ENCODE measurements around the gene CCDC88C.

CCDC88C gene

GRCh38 chr14:91341334-91341733, 76.3 kb downstream of the CCDC88C start:
- DNase-seq (ENCODE audit: extremely low spot score) = no peak
- POLR2A ChIA-PET = no interaction called here
- TF ChIP-seq CTCF (IDR thresholded peaks at IDR 0.05; ENCODE audit: control extremely low read depth, extremely low read depth, low read depth, missing control alignments) = no peak
- CTCF ChIA-PET = interaction anchor here (1.0 to 14.0 kb wide), 9 partner anchors 9 to 86 kb away, joined by 3 to 134 read pairs (median 4); no protein-coding TSS in a partner anchor

- ChIA-PET CTCF (interaction anchor here (1.4 to 14.0 kb wide), 4 partner anchors 10 to 16 kb away, joined by 4 to 134 read pairs (median 17); no protein-coding TSS in a partner anchor), POLR2A (no interaction called here)
- no peak for TF ChIP-seq CTCF (IDR thresholded peaks at IDR 0.05; ENCODE audit: control extremely low read depth, extremely low read depth, low read depth, missing control alignments)
- no peak for DNase-seq (ENCODE audit: extremely low spot score)
These were observed 77.8 kb downstream of the CCDC88C start for GRCh38 chr14:91339671-91340369.

- no peak for DNase-seq (ENCODE audit: extremely low spot score)
- ChIA-PET CTCF (interaction anchor here (3.6 to 14.0 kb wide), 2 partner anchors 10 to 15 kb away, joined by 20 to 134 read pairs; no protein-coding TSS in a partner anchor), POLR2A (no interaction called here)
- no peak for TF ChIP-seq CTCF (IDR thresholded peaks at IDR 0.05; ENCODE audit: control extremely low read depth, extremely low read depth, low read depth, missing control alignments)
These were observed 78.5 kb downstream of the CCDC88C start for GRCh38 chr14:91339076-91339475.

DNA sequence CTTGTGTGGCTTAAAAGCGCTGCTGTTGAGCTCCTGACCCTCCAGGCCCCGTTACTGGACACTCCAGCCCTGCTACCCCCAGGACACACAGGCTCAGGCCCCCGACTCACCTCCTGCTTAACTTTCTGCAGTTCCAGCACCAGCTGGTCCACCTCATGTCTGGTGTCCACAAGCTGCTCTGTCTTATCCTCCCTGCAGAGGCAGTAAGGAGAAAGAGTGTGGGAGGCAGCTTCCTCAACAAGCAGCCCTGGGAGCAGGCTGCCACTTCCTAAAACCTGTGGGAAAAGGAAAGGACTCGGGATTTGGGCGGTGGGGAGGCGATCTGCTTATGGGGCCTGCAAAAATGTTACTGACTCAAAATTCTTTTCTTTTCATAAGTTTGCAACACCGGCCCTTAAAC, 79.2 kb downstream of the CCDC88C start:
- CTCF ChIA-PET = interaction anchor here (1.1 to 14.0 kb wide), 4 partner anchors 11 to 18 kb away, joined by 4 to 134 read pairs (median 12); no protein-coding TSS in a partner anchor
- TF ChIP-seq CTCF (IDR thresholded peaks at IDR 0.05; ENCODE audit: control extremely low read depth, extremely low read depth, low read depth, missing control alignments) = no peak
- POLR2A ChIA-PET = no interaction called here
- DNase-seq (ENCODE audit: extremely low spot score) = no peak

- POLR2A ChIA-PET = no interaction called here
- TF ChIP-seq CTCF (IDR thresholded peaks at IDR 0.05; ENCODE audit: control extremely low read depth, extremely low read depth, low read depth, missing control alignments) = no peak
These were observed 79.8 kb downstream of the CCDC88C start for GRCh38 chr14:91337699-91338335.

GRCh38 chr14:91336093-91336450, 81.5 kb downstream of the CCDC88C start:
- CTCF ChIA-PET = interaction anchor here (1.0 to 14.0 kb wide), 3 partner anchors 8 to 13 kb away, joined by 3 to 134 read pairs (median 20); no protein-coding TSS in a partner anchor
- POLR2A ChIA-PET = interaction anchor here (1.1 kb wide), 1 partner anchor 13 kb away, joined by 3 read pairs; no protein-coding TSS in a partner anchor
- DNase-seq (ENCODE audit: extremely low spot score) = no peak
- no peak for TF ChIP-seq CTCF (IDR thresholded peaks at IDR 0.05; ENCODE audit: control extremely low read depth, extremely low read depth, low read depth, missing control alignments)

More at GRCh38 chr14:91337699-91338335, 79.8 kb downstream of the CCDC88C start:
- DNase-seq (ENCODE audit: extremely low spot score) = no peak
- CTCF ChIA-PET = interaction anchor here (1.1 to 14.0 kb wide), 5 partner anchors 8 to 19 kb away, joined by 3 to 134 read pairs (median 5); no protein-coding TSS in a partner anchor
